ENCODE data around the gene RBMXL2.

RBMXL2 gene

GRCh38 chr11:7088921-7089320, at the start of gene RBMXL2:
TSS of gene RBMXL2 (plus strand) at chr11:7088998. CDS start at chr11:7089121, 123 bp downstream.
- DNase-seq (ENCODE audit: low read depth): no peak

DNA sequence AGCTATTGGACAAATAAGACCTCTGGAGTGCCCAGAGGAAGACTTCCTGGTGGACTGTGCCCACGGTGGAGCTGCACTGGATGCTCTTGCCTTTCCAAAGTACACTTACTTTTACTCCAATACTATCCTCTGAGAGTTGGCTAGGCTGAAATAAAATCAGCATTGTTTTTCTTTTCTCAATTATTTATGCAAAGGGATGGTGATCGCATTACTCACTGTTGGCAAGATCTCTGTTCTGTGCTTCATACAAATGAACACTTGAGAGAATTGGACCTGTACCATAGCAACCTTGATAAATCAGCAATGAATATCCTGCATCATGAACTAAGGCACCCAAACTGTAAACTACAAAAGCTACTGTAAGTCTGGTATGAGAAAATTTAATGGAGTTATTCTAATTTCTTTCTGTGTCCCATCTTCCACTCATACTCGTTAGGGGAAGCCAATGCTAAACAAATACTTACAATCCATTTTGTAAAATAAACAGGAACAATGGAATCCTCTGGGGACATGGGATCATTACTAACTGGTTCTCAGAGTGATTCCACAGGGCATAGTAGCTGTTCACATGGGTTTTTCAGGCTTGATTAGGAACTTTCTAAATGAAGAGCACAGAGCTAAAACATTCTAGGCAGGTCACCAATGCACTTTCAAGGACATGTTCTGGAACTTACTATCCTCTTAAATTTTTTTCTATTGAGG, 42.2 kb upstream of the RBMXL2 start:
- no peak for DNase-seq (ENCODE audit: low read depth)

GRCh38 chr11:7050191-7050590, 38.6 kb upstream of the RBMXL2 start:
- DNase-seq (ENCODE audit: low read depth): no peak

DNA sequence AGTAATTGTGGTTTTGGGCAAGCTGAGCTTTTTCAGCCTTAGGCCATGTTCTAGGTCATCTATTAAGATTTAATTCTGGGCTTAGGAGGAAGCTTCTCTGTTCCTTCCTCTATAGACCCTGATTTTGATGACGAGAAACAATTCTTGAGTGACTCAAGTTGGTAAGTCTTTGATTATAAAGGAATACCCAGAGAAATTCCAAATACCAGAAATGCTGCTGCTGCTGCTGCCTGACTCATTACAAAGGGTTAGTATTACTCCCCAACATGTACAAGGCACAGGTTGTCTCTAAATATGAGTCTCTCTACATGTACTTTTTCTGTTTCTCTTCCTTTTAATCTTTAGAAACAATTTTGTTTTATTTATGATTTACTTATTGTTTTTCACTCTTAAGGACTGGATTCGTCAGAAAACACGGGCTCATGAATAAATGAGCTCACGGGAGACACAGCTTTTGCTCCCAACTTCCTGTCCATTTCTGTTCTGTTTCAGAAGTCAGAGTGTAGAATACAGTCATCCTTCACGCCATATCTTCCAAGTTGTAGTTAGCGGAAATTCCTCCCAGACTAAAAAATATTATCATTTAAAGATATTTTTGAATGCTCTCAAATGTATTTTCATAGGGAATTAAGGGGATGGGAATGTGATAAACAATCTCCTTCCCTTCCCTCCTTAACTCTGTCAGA, 31.8 kb upstream of the RBMXL2 start:
- DNase-seq (ENCODE audit: low read depth): no peak

DNA sequence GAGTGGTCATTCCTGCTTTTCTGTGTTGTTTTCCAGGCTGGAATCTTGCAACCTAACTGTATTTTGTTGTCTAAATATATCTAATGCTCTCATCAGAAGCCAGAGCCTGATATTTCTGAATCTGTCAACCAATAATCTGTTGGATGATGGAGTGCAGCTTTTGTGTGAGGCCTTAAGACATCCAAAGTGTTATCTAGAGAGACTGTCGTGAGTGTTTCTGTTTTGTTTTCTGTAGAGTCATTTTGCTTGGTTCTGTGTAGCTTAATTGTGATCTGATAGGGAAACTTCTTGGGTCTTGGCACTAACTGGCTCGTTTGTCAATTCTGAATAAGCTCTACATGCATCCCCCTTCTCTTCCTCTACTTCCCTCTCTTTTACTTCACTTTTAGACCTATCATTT, 31.2 kb upstream of the RBMXL2 start:
- no peak for DNase-seq (ENCODE audit: low read depth)

GRCh38 chr11:7060868-7061267, 27.9 kb upstream of the RBMXL2 start:
- no peak for DNase-seq (ENCODE audit: low read depth)

DNA sequence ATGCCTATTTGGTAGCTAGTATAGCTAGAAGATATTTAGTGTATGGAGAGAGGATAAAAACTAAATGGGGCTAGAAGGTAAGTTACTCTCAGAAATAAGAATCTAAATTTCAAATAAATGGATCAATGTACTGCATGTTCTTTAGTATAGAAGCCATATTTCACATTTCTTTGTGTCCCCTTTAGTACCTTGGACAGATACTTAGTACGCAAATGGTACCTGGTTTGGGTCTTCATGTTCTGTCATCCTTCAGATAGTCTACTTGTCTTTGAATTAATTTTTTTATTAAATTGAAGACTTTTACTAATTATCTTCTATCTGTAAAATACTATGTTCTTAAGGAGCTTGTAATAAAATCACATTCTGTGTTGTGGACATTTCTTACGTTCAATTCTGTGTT, 26.3 kb upstream of the RBMXL2 start:
- no peak for DNase-seq (ENCODE audit: low read depth)

DNA sequence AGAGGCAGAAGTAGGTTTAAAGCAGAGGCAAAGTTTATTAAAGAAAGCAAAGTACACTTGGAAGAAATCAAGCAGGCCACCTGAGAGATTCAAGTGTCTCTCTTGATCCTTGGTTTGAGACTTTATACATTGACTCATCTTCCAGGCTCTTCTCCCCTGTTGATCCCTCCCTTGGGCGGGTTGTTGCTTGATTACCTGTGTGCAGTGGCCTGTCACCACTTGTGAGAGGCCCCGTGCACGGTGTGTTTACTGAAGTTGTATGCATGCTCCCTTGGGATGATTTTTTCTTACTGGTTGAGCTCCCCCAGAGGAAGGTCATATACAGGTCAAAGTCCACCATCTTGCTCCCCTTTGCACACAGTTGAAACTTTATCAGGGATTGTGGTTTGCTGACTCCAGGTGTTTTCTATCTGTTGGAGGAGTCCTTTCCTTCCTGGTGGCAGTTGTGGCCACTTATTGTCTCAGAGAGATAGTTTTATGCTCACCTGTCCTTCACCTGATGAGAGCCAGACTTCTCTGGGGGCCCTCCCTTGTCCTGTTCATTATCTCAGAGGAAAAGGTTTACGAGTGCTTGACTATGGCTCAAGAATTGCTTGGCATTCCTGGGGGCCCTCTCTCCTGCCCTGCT, 16.3 kb upstream of the RBMXL2 start:
- no peak for DNase-seq (ENCODE audit: low read depth)

GRCh38 chr11:7077101-7077500, 11.7 kb upstream of the RBMXL2 start:
- no peak for DNase-seq (ENCODE audit: low read depth)

- DNase-seq (ENCODE audit: low read depth): no peak
Observed at GRCh38 chr11:7079545-7080135, 9.2 kb upstream of the RBMXL2 start.

- DNase-seq (ENCODE audit: low read depth): no peak
Observed at GRCh38 chr11:7080900-7081299, 7.9 kb upstream of the RBMXL2 start.

- DNase-seq (ENCODE audit: low read depth): no peak
Observed at GRCh38 chr11:7081441-7081840, 7.4 kb upstream of the RBMXL2 start.

- DNase-seq (ENCODE audit: low read depth): no peak
Observed at GRCh38 chr11:7089328-7090251, 792 bp downstream of the RBMXL2 start.

- no peak for DNase-seq (ENCODE audit: low read depth)
Observed at GRCh38 chr11:7098235-7098832, 9.5 kb downstream of the RBMXL2 start.

GRCh38 chr11:7115780-7116179, 27.0 kb downstream of the RBMXL2 start:
- no peak for DNase-seq (ENCODE audit: low read depth)

- no peak for DNase-seq (ENCODE audit: low read depth)
Observed at GRCh38 chr11:7116370-7116769, 27.6 kb downstream of the RBMXL2 start.

DNA sequence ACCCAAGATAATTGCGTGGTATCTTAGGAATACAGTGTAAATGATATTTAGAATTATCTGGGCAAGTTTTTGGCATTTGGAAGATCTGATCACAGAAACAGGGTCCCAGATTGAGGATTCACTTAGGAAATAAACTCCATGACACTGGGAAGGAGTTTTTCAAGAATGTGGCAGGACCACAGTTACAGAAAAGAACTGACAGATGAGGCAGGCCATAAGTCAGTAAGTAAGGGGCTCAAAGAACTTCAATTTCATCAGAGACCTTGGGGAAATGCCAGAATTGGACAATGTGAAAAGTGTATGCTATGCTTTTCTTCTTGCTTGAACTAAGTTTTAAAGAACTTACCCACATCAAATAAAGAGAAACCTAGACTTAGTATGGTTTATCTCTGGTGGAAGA, 49.3 kb downstream of the RBMXL2 start:
- DNase-seq (ENCODE audit: low read depth): no peak
